Left kidney (tissue), 2 donors: ENCODE results near the gene S100A10. TPM values are rescaled to one million over a fixed set of nuclear protein-coding genes. Genes with fewer than 3 reads are reported as not detected.

Source experiments
- DNase-seq: peaks from one replicate; pipeline ENCODE4 v3.0.0-alpha.2; 2013
- polyA plus RNA-seq: library from polyadenylated mRNA; unstranded; fragments of 120-200 nt; gene quantifications from one replicate; pipeline ENCODE4 v1.2.1, GENCODE V29; 2013; ENCODE audit not compliant: insufficient read length

S100A10 gene
- polyA plus RNA-seq, 1 donor = 190 TPM

DNA sequence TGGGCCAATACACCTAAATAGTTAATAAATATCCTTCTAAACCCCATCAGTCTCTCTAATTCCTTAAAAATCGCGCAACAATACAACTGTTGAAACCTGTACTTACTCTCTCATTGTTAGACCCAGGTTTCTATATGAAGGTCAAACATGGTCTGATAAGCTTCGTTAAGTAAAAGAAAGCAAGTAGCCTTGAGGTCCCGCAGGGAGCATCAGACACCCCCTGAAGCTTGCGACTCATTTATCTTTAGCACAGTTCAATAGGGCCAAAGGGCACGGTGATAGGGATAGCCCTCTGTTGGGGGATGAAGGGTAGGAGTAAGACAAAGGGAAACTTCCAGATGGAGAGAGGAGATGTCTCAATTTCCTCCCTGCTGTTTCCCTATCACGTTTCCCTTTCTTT, 57.0 kb downstream of the S100A10 start:
- no peak for DNase-seq

DNA sequence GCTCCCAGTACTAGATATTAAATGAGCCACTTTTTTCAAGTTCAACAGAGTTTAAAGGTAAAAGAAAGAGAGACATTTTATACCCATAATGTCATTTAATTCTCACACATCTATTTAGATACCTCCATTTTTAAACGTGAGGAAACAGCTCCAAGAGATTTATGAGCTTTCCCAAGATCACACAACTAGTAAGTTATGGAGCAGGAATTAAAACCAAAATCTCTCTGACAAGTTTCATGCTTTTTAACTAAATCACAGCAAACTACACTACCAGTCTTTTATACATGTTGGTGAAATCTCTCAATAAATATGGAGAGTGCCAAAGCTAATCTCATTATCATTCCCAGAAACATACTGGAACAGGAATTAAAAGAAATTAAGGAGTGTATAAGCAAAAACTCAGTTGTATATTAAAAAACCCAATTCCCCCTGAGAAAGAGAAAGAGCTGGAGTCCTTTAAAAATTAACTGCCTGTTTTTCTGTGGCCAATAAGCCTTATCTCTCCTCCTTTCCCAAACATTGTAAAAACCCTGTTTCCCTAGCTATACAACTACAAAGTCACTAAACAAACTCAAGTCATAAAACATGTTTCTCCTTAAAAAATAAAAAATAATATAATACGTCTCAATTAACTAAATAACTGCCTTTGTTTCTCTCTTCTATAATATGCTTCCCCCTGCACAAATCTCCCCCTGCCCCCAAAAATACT, 57.6 kb downstream of the S100A10 start:
- DNase-seq = no peak

DNA sequence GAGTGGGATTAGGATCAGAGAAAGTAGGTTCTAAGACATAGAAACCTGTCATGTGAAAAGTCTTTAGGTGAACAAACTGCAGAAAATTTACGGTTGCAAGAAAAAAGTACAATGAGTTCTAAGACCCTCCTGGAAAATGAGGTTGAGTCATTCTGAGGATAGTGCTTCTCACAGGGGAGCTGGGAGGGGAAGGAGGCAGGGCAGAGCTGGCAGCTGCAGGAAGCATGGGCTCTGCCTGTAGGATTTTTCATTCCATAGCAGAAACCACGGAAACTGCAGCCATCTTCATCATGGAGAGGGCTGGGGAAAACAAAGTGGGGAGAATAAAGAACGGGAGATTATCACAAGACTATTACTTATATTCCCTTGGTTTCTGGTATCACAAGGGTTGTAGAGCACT, 58.5 kb downstream of the S100A10 start:
- DNase-seq = no peak

DNA sequence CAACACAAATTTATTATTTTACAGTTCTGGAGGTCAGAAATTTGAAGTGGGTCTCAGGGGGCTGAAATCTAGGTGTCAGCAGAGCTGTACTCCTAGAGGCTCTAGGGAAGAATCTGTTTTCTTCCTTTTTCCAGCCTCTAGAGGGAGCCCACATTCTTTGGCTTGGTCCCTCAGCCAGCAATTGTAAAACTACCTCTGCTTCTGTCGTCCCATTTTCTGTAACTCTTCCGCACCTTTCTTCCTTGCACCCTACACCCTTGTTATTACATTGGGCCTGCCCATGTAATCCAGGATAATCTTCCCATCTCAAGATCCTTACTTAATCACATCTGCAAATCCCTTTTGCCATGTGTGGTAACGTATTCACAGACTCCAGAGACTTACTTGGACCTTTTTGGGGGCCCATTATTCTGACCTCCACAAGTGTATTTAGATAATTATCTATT, 59.6 kb downstream of the S100A10 start:
- DNase-seq = peak; percentile 72

Other genes starting within 250 kb of the S100A10 start
- 124 TPM for gene MRPL9, start 230.4 kb downstream of the S100A10 start, polyA plus RNA-seq
- gene TDRKH, start 203.4 kb downstream of the S100A10 start, polyA plus RNA-seq = 8.8 TPM
- gene LINGO4, start 188.4 kb downstream of the S100A10 start, polyA plus RNA-seq = not detected
- 0.80 TPM for gene RORC, start 162.1 kb downstream of the S100A10 start, polyA plus RNA-seq
- gene C2CD4D, start 154.0 kb downstream of the S100A10 start, polyA plus RNA-seq = 0.20 TPM
- 0.52 TPM for gene THEM5, start 140.1 kb downstream of the S100A10 start, polyA plus RNA-seq
- gene THEM4, start 84.3 kb downstream of the S100A10 start, polyA plus RNA-seq = 56.3 TPM
- 218 TPM for gene S100A11, start 43.1 kb upstream of the S100A10 start, polyA plus RNA-seq
- gene TCHHL1, start 95.2 kb upstream of the S100A10 start, polyA plus RNA-seq = not detected
- 0.05 TPM for gene TCHH, start 121.6 kb upstream of the S100A10 start, polyA plus RNA-seq
- not detected for gene RPTN, start 165.4 kb upstream of the S100A10 start, polyA plus RNA-seq
- 1.0 TPM for gene HRNR, start 230.3 kb upstream of the S100A10 start, polyA plus RNA-seq